ENCODE measurements around the gene UFSP1.
"Not testable (repeated sequence)": the region's sequence is repeated elsewhere in the genome, so short reads cannot be mapped to it uniquely, and the experiment has no call there.

The UFSP1 gene

GRCh38 chr7:100888988-100889750 is at the start of gene UFSP1:
UFSP1 (minus strand) TSS chr7:100889715; CDS start chr7:100889271, 444 bp downstream.
- Mint-ChIP-seq H3K4me3 (peak within 1 kb of the TSS; percentile 89), H3K27me3 (peaks cover 15% of the 10 kb centered on the region), H3K9me3 (no peaks in the 10 kb centered on the region), H3K36me3 (peaks cover 29% of the 10 kb centered on the region), H3K4me1 (peaks cover 37% of the 10 kb centered on the region), H3K27ac (peak within 1 kb of the TSS; percentile 93)

GRCh38 chr7:100936167-100936566 is 46.7 kb upstream of the UFSP1 start:
- not testable (repeated sequence) for H3K9me3 Mint-ChIP-seq, H3K4me3 Mint-ChIP-seq, H3K4me1 Mint-ChIP-seq, H3K27me3 Mint-ChIP-seq, H3K36me3 Mint-ChIP-seq, H3K27ac Mint-ChIP-seq

GRCh38 chr7:100935381-100935780 is 45.9 kb upstream of the UFSP1 start:
- H3K27me3 Mint-ChIP-seq, result peaks cover 11% of the 10 kb centered on the region
- H3K27ac Mint-ChIP-seq, H3K9me3 Mint-ChIP-seq, H3K4me1 Mint-ChIP-seq, H3K36me3 Mint-ChIP-seq, H3K4me3 Mint-ChIP-seq: not testable (repeated sequence)

GRCh38 chr7:100933734-100934133 is 44.2 kb upstream of the UFSP1 start:
- no peaks in the 10 kb centered on the region for H3K9me3 Mint-ChIP-seq
- peaks cover 4% of the 10 kb centered on the region for H3K36me3 Mint-ChIP-seq
- H3K27ac Mint-ChIP-seq, result no peak overlapping the region
- no peaks in the 10 kb centered on the region for H3K4me1 Mint-ChIP-seq
- no peak overlapping the region for H3K4me3 Mint-ChIP-seq
- peaks cover 12% of the 10 kb centered on the region for H3K27me3 Mint-ChIP-seq

GRCh38 chr7:100929808-100930174 is 40.3 kb upstream of the UFSP1 start:
- Mint-ChIP-seq H3K27me3 (peaks cover 10% of the 10 kb centered on the region), H3K4me1 (no peaks in the 10 kb centered on the region), H3K36me3 (peaks cover 4% of the 10 kb centered on the region), H3K4me3 (no peak overlapping the region), H3K9me3 (no peaks in the 10 kb centered on the region), H3K27ac (no peak overlapping the region)

GRCh38 chr7:100923616-100924015 is 34.1 kb upstream of the UFSP1 start:
- not testable (repeated sequence) for H3K27ac Mint-ChIP-seq, H3K27me3 Mint-ChIP-seq, H3K9me3 Mint-ChIP-seq, H3K4me3 Mint-ChIP-seq, H3K36me3 Mint-ChIP-seq, H3K4me1 Mint-ChIP-seq

- H3K4me3 Mint-ChIP-seq, result no peak overlapping the region
- H3K27ac Mint-ChIP-seq, result no peak overlapping the region
- H3K4me1 Mint-ChIP-seq, result no peaks in the 10 kb centered on the region
- no peaks in the 10 kb centered on the region for H3K9me3 Mint-ChIP-seq
- peaks cover 6% of the 10 kb centered on the region for H3K27me3 Mint-ChIP-seq
- H3K36me3 Mint-ChIP-seq, result no peaks in the 10 kb centered on the region
Observed at GRCh38 chr7:100921039-100921438, 31.5 kb upstream of the UFSP1 start.

GRCh38 chr7:100919779-100920437 is 30.4 kb upstream of the UFSP1 start:
- H3K4me1 Mint-ChIP-seq, H3K36me3 Mint-ChIP-seq, H3K9me3 Mint-ChIP-seq, H3K27me3 Mint-ChIP-seq, H3K4me3 Mint-ChIP-seq, H3K27ac Mint-ChIP-seq: not testable (repeated sequence)

- H3K27me3 Mint-ChIP-seq, H3K4me3 Mint-ChIP-seq, H3K36me3 Mint-ChIP-seq, H3K27ac Mint-ChIP-seq, H3K4me1 Mint-ChIP-seq, H3K9me3 Mint-ChIP-seq: not testable (repeated sequence)
Observed at GRCh38 chr7:100919335-100919734, 29.8 kb upstream of the UFSP1 start.

- Mint-ChIP-seq H3K4me3 (no peak overlapping the region), H3K27me3 (peaks cover 4% of the 10 kb centered on the region), H3K9me3 (no peaks in the 10 kb centered on the region), H3K27ac (no peak overlapping the region), H3K36me3 (no peaks in the 10 kb centered on the region), H3K4me1 (no peaks in the 10 kb centered on the region)
Observed at GRCh38 chr7:100914879-100915447, 25.4 kb upstream of the UFSP1 start.

GRCh38 chr7:100914208-100914878 is 24.8 kb upstream of the UFSP1 start:
- H3K27ac Mint-ChIP-seq, result no peak overlapping the region
- H3K9me3 Mint-ChIP-seq, result no peaks in the 10 kb centered on the region
- H3K4me1 Mint-ChIP-seq, result no peaks in the 10 kb centered on the region
- H3K36me3 Mint-ChIP-seq, result no peaks in the 10 kb centered on the region
- no peak overlapping the region for H3K4me3 Mint-ChIP-seq
- H3K27me3 Mint-ChIP-seq, result peaks cover 4% of the 10 kb centered on the region

- H3K4me1 Mint-ChIP-seq, result no peaks in the 10 kb centered on the region
- H3K9me3 Mint-ChIP-seq, result no peaks in the 10 kb centered on the region
- H3K36me3 Mint-ChIP-seq, result peaks cover 3% of the 10 kb centered on the region
- no peak overlapping the region for H3K4me3 Mint-ChIP-seq
- H3K27ac Mint-ChIP-seq, result no peak overlapping the region
- peaks cover 7% of the 10 kb centered on the region for H3K27me3 Mint-ChIP-seq
Observed at GRCh38 chr7:100911484-100911883, 22.0 kb upstream of the UFSP1 start.

GRCh38 chr7:100910443-100910842 is 20.9 kb upstream of the UFSP1 start:
- H3K4me3 Mint-ChIP-seq, H3K9me3 Mint-ChIP-seq, H3K36me3 Mint-ChIP-seq, H3K27me3 Mint-ChIP-seq, H3K4me1 Mint-ChIP-seq, H3K27ac Mint-ChIP-seq: not testable (repeated sequence)

GRCh38 chr7:100908512-100908911 is 19.0 kb upstream of the UFSP1 start:
- Mint-ChIP-seq H3K27ac (no peak overlapping the region), H3K27me3 (peaks cover 7% of the 10 kb centered on the region), H3K36me3 (peaks cover 3% of the 10 kb centered on the region), H3K9me3 (no peaks in the 10 kb centered on the region), H3K4me3 (no peak overlapping the region), H3K4me1 (no peaks in the 10 kb centered on the region)

GRCh38 chr7:100902638-100903037 is 13.1 kb upstream of the UFSP1 start:
- Mint-ChIP-seq H3K27ac (no peak overlapping the region), H3K36me3 (no peaks in the 10 kb centered on the region), H3K27me3 (peaks cover 14% of the 10 kb centered on the region), H3K9me3 (no peaks in the 10 kb centered on the region), H3K4me3 (no peak overlapping the region), H3K4me1 (no peaks in the 10 kb centered on the region)

GRCh38 chr7:100901921-100902332 is 12.4 kb upstream of the UFSP1 start:
- Mint-ChIP-seq H3K27ac (no peak overlapping the region), H3K9me3 (no peaks in the 10 kb centered on the region), H3K36me3 (no peaks in the 10 kb centered on the region), H3K4me1 (no peaks in the 10 kb centered on the region), H3K4me3 (no peak overlapping the region), H3K27me3 (peaks cover 16% of the 10 kb centered on the region)
